ENCODE data around the gene PMM2. TPM values are rescaled to one million over a fixed set of nuclear protein-coding genes. Genes with fewer than 3 reads are reported as not detected.
"Not testable (repeated sequence)": the region's sequence is repeated elsewhere in the genome, so short reads cannot be mapped to it uniquely, and the experiment has no call there.

The PMM2 gene
- total and polyA plus RNA-seq, 9 of the 15 experiments (the other 6 are each of a cell fraction or from before 2014, with no cell fraction given), result 5.6 to 42.7 (median 25.9) TPM

- H3K9ac ChIP-seq (ENCODE audit: insufficient read depth in 1 of 2, low read depth in 2 of 2, low read length in 2 of 2), result no peak overlapping the region
- 100% methylated on average over 4 of the region's 4 CpGs for WGBS (ENCODE audit: insufficient coverage, low coverage, missing lambda C conversion rate)
- H3K36me3 ChIP-seq (ENCODE audit: control insufficient read depth, insufficient read depth, low read length), result peaks cover 82% of the 10 kb centered on the region
- no peak overlapping the region for H2AFZ ChIP-seq (ENCODE audit: low read depth, low read length)
- H4K20me1 ChIP-seq (replicated peaks; ENCODE audit: control insufficient read depth, insufficient read depth, low read length), result 0 out of 2 replicates have a peak, but pooled peaks cover 5% of the 10 kb centered on the region
- no peaks in the 10 kb centered on the region for H3K9me1 ChIP-seq (ENCODE audit: control insufficient read depth, insufficient read depth, low read length)
- H3K79me2 ChIP-seq (ENCODE audit: control insufficient read depth, insufficient read depth, low read length), result peaks cover 68% of the 10 kb centered on the region
- no peak overlapping the region for H3K4me2 ChIP-seq (ENCODE audit: insufficient read depth, low read length)
- CTCF ChIA-PET (ENCODE audit: low intra/inter-chr PET ratio), result no interaction called here
- ATAC-seq (no peak), FAIRE-seq (no peak), DNase-seq (ENCODE audit: extremely low read depth in 1 of 4, low spot score in 3 of 4) (no peak)
- in situ Hi-C loops (cut with MboI), result no loop called here
- H3K9me3 ChIP-seq (replicated peaks; ENCODE audit: control insufficient read depth, insufficient read depth, low read depth, low read length), result no peaks in the 10 kb centered on the region
- no peak overlapping the region for H3K27ac ChIP-seq (ENCODE audit: extremely low read depth, low read depth, low read length)
- BruUV-seq (replicated peaks), result no TSS peak
- no peaks in the 10 kb centered on the region for H3K27me3 ChIP-seq (ENCODE audit: control insufficient read depth in 2 of 2, insufficient read depth in 2 of 2, low read length in 2 of 2)
- peaks cover 6 to 8% of the 10 kb centered on the region in 2 experiments; a peak in 3 of 5 replicates for H3K4me1 ChIP-seq (replicated peaks in 1 of 2; ENCODE audit: control insufficient read depth in 2 of 2, insufficient read depth in 2 of 2, low read length in 2 of 2)
- H3K4me3 ChIP-seq, result no peak overlapping the region
- POLR2A ChIA-PET, result interaction anchor here (0.9 to 1.4 kb wide), 3 partner anchors 11 to 66 kb away, joined by 3 to 4 read pairs (median 3); partner anchors contain the start of gene CARHSP1
- intact Hi-C loops (cut with micrococcal nuclease), result no loop called here
- TF ChIP-seq GTF2A2 (tag; IDR thresholded peaks at IDR 0.05), result no peak
These were observed 4.1 kb downstream of the PMM2 start for GRCh38 chr16:8801701-8802100.

GRCh38 chr16:8803733-8804132 lies 6.1 kb downstream of the PMM2 start:
- H3K27ac ChIP-seq (ENCODE audit: extremely low read depth, low read depth, low read length); H3K9ac ChIP-seq (ENCODE audit: insufficient read depth in 1 of 2, low read depth in 2 of 2, low read length in 2 of 2); H3K27me3 ChIP-seq (ENCODE audit: control insufficient read depth in 2 of 2, insufficient read depth in 2 of 2, low read length in 2 of 2); H3K4me3 ChIP-seq; H3K9me1 ChIP-seq (ENCODE audit: control insufficient read depth, insufficient read depth, low read length); CTCF ChIA-PET (ENCODE audit: low intra/inter-chr PET ratio); H3K4me1 ChIP-seq (replicated peaks in 1 of 2; ENCODE audit: control insufficient read depth in 2 of 2, insufficient read depth in 2 of 2, low read length in 2 of 2); H3K4me2 ChIP-seq (ENCODE audit: insufficient read depth, low read length); DNase-seq (ENCODE audit: extremely low read depth in 1 of 4, low spot score in 3 of 4); FAIRE-seq; H3K9me3 ChIP-seq (replicated peaks; ENCODE audit: control insufficient read depth, insufficient read depth, low read depth, low read length); BruUV-seq (replicated peaks); intact Hi-C loops (cut with micrococcal nuclease); H2AFZ ChIP-seq (ENCODE audit: low read depth, low read length); in situ Hi-C loops (cut with MboI); H4K20me1 ChIP-seq (replicated peaks; ENCODE audit: control insufficient read depth, insufficient read depth, low read length); ATAC-seq; TF ChIP-seq ATF3 (CRISPR knock-in tag; conservative IDR thresholded peaks at IDR 0.05): not testable (repeated sequence)
- 92% methylated on average over 11 of the region's 12 CpGs for WGBS (ENCODE audit: insufficient coverage, low coverage, missing lambda C conversion rate)
- Histone ChIP-seq H3K79me2 (ENCODE audit: control insufficient read depth, insufficient read depth, low read length) (peaks cover 48% of the 10 kb centered on the region), H3K36me3 (ENCODE audit: control insufficient read depth, insufficient read depth, low read length) (peaks cover 98% of the 10 kb centered on the region)
- TF ChIP-seq ADNP (tag; IDR thresholded peaks at IDR 0.05) (peak; percentile 57; the same call in 1 of the 2 replicates), ATF3 (IDR thresholded peaks at IDR 0.05) (peak; percentile 57)
- POLR2A ChIA-PET, result interaction anchor here (0.7 to 1.0 kb wide), 2 partner anchors 72 to 95 kb away, joined by 3 read pairs; no protein-coding TSS in a partner anchor

Data from K562 (cell line).